Fibroblast of lung (primary cell): ENCODE results near the gene ERBB3. TPM values are rescaled to one million over a fixed set of nuclear protein-coding genes. Genes with fewer than 3 reads are reported as not detected.
"Not testable (repeated sequence)": the region's sequence is repeated elsewhere in the genome, so short reads cannot be mapped to it uniquely, and the experiment has no call there.

Experiments
- DNase-seq, 2 donors: peaks; one replicate each; pipeline versions ENCODE4 v3.0.0 to v3.0.0-alpha.2; 2010; ENCODE audit warnings: low read depth in 2 of 2
- H2AFZ ChIP-seq: 2 replicates; pipeline ENCODE4 v1.5.1; 2012; ENCODE audit warnings: low read length, control low read depth, inconsistent platforms
- H3K27ac ChIP-seq: 2 replicates; pipeline ENCODE4 v1.5.1; 2011; ENCODE audit warnings: low read length, control low read depth; ENCODE audit not compliant: insufficient read depth
- H3K27me3 ChIP-seq: 2 replicates; pipeline ENCODE4 v1.5.1; 2011; ENCODE audit warnings: mild to moderate bottlenecking, low read length; ENCODE audit not compliant: control insufficient read depth, insufficient read depth
- H3K36me3 ChIP-seq: 2 replicates; pipeline ENCODE4 v1.5.1; 2011; ENCODE audit warnings: low read length; ENCODE audit not compliant: control insufficient read depth, insufficient read depth
- H3K4me1 ChIP-seq: 2 replicates; pipeline ENCODE4 v1.5.1; 2011; ENCODE audit warnings: low read length; ENCODE audit not compliant: control insufficient read depth, insufficient read depth; ENCODE audit errors: extremely low read depth
- H3K4me2 ChIP-seq: 2 replicates; pipeline ENCODE4 v1.5.1; 2011; ENCODE audit warnings: low read length, control low read depth; ENCODE audit not compliant: insufficient read depth; ENCODE audit errors: extremely low read depth
- H3K4me3 ChIP-seq, 4 experiments: fragments of 200-600 bp in 1 of 4; sonication (generic) in 1 of 4; replicated peaks in 1 of 4; 2 replicates each; pipeline ENCODE4 v1.5.1; 2011 to 2016; ENCODE audit warnings: low read length in 4 of 4, low read depth in 3 of 4, mild to moderate bottlenecking in 3 of 4, control low read depth in 2 of 4, inconsistent platforms in 1 of 4, mixed read lengths in 1 of 4; ENCODE audit not compliant: insufficient read depth in 1 of 4; ENCODE audit errors: control extremely low read depth in 1 of 4
- H3K79me2 ChIP-seq: 2 replicates; pipeline ENCODE4 v1.5.1; 2012; ENCODE audit warnings: mild to moderate bottlenecking, low read length, inconsistent platforms; ENCODE audit not compliant: control insufficient read depth, insufficient read depth
- H3K9ac ChIP-seq: 2 replicates; pipeline ENCODE4 v1.5.1; 2011; ENCODE audit warnings: mild to moderate bottlenecking, low read length, control low read depth; ENCODE audit not compliant: insufficient read depth
- H3K9me3 ChIP-seq: 2 replicates; pipeline ENCODE4 v1.5.1; 2012; ENCODE audit warnings: low read depth, low read length; ENCODE audit not compliant: control insufficient read depth, insufficient read depth
- H4K20me1 ChIP-seq: 2 replicates; pipeline ENCODE4 v1.5.1; 2011; ENCODE audit warnings: low read length; ENCODE audit not compliant: control insufficient read depth, insufficient read depth; ENCODE audit errors: extremely low read depth
- EZH2 ChIP-seq: IDR thresholded peaks from 2 replicates; pipeline ENCODE4 v1.5.1; 2012; ENCODE audit warnings: low read length, control low read depth, mild to moderate bottlenecking; ENCODE audit errors: missing control alignments
- polyA plus RNA-seq, 2 donors: library from polyadenylated mRNA; depleted of rRNA in 1 of 2; stranded (reverse) in 1 of 2; unstranded in 1 of 2; fragments of >200 nt; gene quantifications; 2 replicates each; pipeline ENCODE4 v1.2.1, GENCODE V29; 2011 to 2012; ENCODE audit warnings: missing spikeins in 1 of 2
- total RNA-seq: library from RNA; depleted of rRNA; stranded (reverse); fragments of >200 nt; gene quantifications from 2 replicates; pipeline ENCODE4 v1.2.1, GENCODE V29; 2014
- TF ChIP-seq, protein P1 (sequence below), 2 donors: IDR thresholded peaks in 1 of 2; conservative IDR thresholded peaks in 1 of 2; 1 replicate in 1 of 2; 2 replicates in 1 of 2; pipeline ENCODE4 v1.5.1; 2011 to 2012; ENCODE audit warnings: low read length in 2 of 2, control low read depth in 1 of 2, inconsistent platforms in 1 of 2, low read depth in 1 of 2, mild to moderate bottlenecking in 1 of 2

ERBB3 gene
- total and polyA plus RNA-seq, 2 donors (not counting 1 experiment from before 2014, with no cell fraction given) = 0.66 to 0.92 TPM

DNA sequence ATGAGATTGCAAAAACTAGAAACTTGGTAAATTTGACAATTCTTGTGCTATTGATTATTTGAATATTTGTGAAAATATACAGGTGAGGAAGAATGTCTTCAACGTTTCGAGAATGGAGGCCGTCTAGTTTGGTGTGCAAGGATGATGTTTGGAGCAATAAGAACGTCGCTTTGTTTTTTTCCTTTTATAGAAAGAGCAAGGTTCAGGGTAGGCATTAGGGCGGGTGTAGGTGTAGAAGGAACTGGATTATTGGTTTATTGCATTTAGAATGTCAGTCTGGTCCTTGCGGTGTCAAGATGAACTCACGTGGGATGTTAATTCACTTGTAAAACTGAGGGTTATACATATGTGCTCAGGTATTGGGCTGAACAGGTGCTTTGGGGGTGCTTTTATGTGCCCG is 37.1 kb upstream of the ERBB3 start:
- H3K9ac ChIP-seq = peak overlapping the region; percentile 93
- peak overlapping the region; percentile 96 for H3K4me2 ChIP-seq
- peak overlapping the region; percentile 100 for H3K27ac ChIP-seq
- peaks cover 20% of the 10 kb centered on the region for H3K79me2 ChIP-seq
- no peaks in the 10 kb centered on the region for H4K20me1 ChIP-seq
- H3K9me3 ChIP-seq = no peaks in the 10 kb centered on the region
- DNase-seq = no peak
- peaks cover 9% of the 10 kb centered on the region for H3K36me3 ChIP-seq
- no peak for TF ChIP-seq EZH2
- TF ChIP-seq, protein P1, sequence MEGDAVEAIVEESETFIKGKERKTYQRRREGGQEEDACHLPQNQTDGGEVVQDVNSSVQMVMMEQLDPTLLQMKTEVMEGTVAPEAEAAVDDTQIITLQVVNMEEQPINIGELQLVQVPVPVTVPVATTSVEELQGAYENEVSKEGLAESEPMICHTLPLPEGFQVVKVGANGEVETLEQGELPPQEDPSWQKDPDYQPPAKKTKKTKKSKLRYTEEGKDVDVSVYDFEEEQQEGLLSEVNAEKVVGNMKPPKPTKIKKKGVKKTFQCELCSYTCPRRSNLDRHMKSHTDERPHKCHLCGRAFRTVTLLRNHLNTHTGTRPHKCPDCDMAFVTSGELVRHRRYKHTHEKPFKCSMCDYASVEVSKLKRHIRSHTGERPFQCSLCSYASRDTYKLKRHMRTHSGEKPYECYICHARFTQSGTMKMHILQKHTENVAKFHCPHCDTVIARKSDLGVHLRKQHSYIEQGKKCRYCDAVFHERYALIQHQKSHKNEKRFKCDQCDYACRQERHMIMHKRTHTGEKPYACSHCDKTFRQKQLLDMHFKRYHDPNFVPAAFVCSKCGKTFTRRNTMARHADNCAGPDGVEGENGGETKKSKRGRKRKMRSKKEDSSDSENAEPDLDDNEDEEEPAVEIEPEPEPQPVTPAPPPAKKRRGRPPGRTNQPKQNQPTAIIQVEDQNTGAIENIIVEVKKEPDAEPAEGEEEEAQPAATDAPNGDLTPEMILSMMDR (conservative IDR thresholded peaks at IDR 0.05 in 1 of 2, IDR thresholded peaks at IDR 0.05 in 1 of 2; ENCODE audit: low read depth in 1 of 2, low read length in 2 of 2) = no peak
- peak overlapping the region; percentile 82 to 97 (median 94) for H3K4me3 ChIP-seq
- no peak overlapping the region for H2AFZ ChIP-seq
- no peaks in the 10 kb centered on the region for H3K27me3 ChIP-seq
- H3K4me1 ChIP-seq = peaks cover 8% of the 10 kb centered on the region

DNA sequence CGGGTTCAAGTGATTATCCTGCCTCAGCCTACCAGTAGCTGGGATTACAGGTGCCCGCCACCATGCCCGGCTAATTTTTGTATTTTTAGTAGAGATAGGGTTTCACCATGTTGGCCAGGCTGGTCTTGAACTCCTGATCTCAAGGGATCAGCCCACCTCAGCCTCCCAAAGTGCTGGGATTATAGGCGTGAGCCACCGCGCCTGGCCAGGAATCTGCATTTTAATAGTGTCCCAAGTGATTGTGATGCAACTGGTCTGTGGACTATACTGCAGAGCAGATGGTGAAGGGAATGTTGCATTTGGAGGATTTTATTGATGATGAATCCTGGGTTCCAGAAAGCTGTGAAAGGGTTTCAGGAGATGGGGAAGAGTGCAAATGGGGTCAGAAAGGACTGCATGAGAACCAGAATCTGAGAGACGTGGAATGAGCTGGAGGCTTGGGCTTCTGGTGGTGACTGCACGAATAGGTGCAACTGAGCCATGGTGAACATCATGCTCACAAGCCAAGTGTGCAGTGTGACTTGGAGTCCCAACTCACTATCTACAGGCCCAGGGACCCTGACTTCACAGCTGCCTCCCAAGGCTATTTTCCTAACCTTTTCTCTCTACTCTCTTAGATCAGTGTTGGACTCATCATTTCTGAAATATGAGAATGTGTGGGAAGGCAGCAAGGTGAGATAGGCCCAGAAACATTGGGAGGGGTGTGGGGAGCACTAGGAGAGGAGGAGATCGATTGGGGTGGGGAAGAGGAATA is 33.8 kb upstream of the ERBB3 start:
- H3K79me2 ChIP-seq = peaks cover 20% of the 10 kb centered on the region
- TF ChIP-seq, protein P1 (conservative IDR thresholded peaks at IDR 0.05 in 1 of 2, IDR thresholded peaks at IDR 0.05 in 1 of 2; ENCODE audit: low read depth in 1 of 2, low read length in 2 of 2) = no peak
- no peak for TF ChIP-seq EZH2
- no peaks in the 10 kb centered on the region for H4K20me1 ChIP-seq
- H3K4me3 ChIP-seq = no peak overlapping the region
- DNase-seq = no peak
- peaks cover 9% of the 10 kb centered on the region for H3K36me3 ChIP-seq
- peaks cover 8% of the 10 kb centered on the region for H3K4me1 ChIP-seq
- H3K27me3 ChIP-seq = no peaks in the 10 kb centered on the region
- H2AFZ ChIP-seq = no peak overlapping the region
- peak overlapping the region; percentile 41 for H3K27ac ChIP-seq
- H3K9ac ChIP-seq = no peak overlapping the region
- H3K9me3 ChIP-seq = no peaks in the 10 kb centered on the region
- no peak overlapping the region for H3K4me2 ChIP-seq

DNA sequence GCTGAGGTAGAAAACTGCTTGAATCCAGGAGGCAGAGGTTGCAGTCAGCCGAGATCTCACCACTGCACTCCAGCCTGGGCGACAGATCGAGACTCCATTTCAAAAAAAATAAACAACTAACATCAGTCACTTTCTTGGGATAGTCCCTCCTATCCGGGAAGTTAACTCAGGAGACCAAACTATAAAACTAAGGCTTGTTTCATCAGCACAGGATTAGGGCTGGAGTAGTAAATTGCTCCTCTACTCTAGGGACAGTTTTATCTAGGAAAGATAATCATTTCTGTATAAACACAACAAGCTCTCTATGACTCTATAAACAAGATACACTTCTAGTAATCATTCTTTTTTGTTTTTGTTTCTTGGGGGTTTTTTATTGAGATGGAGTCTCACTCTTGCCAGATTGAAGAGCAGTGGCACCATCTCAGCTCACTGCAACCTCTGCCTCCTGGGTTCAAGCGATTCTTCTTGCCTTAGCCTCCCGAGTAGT is 26.5 kb upstream of the ERBB3 start:
- Histone ChIP-seq H2AFZ (no peak overlapping the region), H3K27ac (no peak overlapping the region), H3K9ac (no peak overlapping the region), H3K36me3 (no peaks in the 10 kb centered on the region), H3K9me3 (no peaks in the 10 kb centered on the region), H4K20me1 (no peaks in the 10 kb centered on the region), H3K27me3 (no peaks in the 10 kb centered on the region), H3K79me2 (no peaks in the 10 kb centered on the region), H3K4me1 (no peaks in the 10 kb centered on the region), H3K4me3 (no peak overlapping the region), H3K4me2 (no peak overlapping the region)
- no peak for TF ChIP-seq EZH2
- TF ChIP-seq, protein P1 (conservative IDR thresholded peaks at IDR 0.05 in 1 of 2, IDR thresholded peaks at IDR 0.05 in 1 of 2; ENCODE audit: low read depth in 1 of 2, low read length in 2 of 2) = no peak
- DNase-seq = no peak

DNA sequence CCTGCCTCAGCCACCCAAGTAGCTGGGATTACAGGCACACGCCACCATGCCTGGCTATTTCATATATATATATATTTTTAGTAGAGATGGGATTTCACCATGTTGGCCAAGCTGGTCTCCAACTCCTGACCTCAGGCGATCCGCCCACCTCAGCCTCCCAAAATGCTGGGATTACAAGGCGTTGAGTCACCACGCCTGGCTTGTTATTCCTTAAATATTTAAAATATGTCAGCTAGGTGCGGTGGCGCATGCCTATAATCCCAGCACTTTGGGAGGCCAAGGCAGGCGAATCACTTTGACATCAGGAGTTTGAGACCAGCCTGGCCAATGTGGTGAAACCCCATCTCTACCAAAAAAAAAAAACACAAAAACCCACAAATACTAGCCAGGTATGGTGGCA is 20.0 kb upstream of the ERBB3 start:
- DNase-seq = peak in 1 of 2 donors; percentile 76
- not testable (repeated sequence) for H3K4me3 ChIP-seq, H3K4me1 ChIP-seq, H3K4me2 ChIP-seq, H3K79me2 ChIP-seq, H3K9me3 ChIP-seq, H3K27me3 ChIP-seq, H3K27ac ChIP-seq, H3K36me3 ChIP-seq, H2AFZ ChIP-seq, H3K9ac ChIP-seq, H4K20me1 ChIP-seq
